Embryonic facial prominence (tissue), 1 donor: ENCODE measurements around the gene ACOXL.
"Not testable (repeated sequence)": the region's sequence is repeated elsewhere in the genome, so short reads cannot be mapped to it uniquely, and the experiment has no call there.

Source experiments
- DNase-seq: peaks from one replicate; pipeline ENCODE4 v3.0.0-alpha.2; 2016; ENCODE audit errors: extremely low spot score

Gene ACOXL

DNA sequence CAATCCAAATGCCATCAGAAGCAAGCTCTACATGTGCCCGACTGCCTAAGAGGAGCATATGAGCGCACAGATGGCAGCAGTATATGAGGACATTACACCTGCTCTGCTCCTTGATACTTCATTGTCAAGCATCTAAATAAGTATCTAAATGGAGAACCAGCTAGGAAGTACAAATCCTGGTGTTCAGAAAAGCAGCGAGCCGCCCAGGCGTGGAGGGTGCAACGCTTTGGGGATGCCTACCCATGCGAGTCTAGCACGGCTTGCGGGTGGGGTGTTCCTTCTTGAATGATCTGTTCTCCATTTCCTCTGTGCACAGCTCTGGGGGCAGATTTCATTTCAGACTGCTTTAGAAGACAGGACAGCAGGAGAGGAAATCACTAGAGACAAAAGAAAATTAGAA lies 325.3 kb downstream of the ACOXL start:
- no peak for DNase-seq

DNA sequence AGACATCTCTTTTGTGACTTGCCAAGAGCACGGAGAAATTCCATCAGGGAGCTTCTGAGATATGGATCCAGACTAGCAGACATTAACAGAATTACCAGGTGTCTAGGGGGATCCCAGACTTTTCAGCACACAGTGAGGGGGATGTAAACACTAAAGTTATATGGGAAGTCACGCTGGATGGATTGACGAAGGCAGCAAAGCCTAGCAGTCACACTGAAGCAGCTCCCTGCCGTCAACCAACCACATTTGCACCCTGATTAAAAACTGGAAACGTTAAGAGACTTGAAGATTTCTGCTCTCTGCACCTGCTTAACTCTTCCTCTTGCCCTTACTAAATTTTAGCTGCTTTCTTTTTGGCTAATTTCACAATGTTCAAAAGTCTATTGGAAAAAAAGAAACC lies 325.9 kb downstream of the ACOXL start:
- DNase-seq, result no peak

DNA sequence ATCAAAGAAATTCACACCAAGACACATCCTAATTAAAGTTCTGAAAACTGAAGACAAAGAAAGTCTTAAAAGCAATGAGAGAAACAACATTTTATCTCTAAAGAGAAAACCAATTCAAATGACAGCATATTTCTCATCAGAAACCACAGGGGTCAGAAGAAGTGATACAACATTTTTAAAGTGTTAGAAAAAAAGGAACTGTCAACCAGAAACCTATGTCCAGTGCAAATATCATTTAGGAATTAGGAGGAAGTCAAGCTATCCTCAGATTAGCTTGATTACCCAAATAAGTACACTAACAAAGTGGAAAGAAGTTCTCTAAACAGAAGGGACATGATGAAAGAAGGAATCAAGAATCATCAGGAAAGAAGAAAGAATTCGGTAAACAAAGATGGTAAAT lies 328.8 kb downstream of the ACOXL start:
- no peak for DNase-seq

DNA sequence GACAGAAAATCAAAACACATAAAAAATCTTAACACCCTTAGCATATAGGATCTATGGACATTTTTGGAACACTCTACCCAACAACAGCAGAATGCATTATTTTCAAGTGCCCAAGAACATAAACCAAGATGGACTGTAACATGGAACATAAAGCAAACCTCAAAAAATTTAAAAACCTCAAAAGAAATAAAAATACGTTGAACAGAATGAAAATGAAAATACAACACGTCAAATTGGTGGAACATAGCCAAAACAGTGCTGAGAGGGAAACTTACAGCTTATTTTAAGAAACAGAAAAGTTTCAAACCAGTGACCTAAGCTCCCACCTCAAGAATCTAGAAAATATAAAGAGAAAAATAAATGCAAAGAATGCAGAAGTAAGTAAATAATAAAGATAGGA lies 330.0 kb downstream of the ACOXL start:
- DNase-seq, result no peak

DNA sequence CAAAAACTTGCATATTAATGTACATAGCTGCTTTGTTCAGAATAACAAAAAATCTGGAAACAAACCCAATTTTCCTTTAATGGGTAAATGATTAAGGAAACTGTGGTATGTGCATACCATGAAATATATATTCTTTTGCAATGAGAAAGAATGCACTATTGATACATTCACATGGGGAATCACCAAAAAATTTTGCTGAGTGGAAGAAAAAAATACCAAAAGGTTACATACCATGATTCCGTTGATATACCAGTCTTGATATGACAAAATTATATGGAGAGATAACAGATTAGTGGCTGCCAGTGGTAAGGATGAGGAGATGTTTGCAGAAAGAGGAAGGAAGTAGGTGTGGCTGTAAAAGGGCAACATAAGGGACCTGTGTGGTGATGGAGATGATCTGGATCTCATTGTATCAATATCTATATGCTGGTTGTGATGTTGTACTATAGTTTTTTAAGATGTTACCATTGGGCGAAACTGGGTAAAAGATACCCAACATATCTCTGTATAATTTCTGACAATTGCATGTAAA lies 333.8 kb downstream of the ACOXL start:
- no peak for DNase-seq

DNA sequence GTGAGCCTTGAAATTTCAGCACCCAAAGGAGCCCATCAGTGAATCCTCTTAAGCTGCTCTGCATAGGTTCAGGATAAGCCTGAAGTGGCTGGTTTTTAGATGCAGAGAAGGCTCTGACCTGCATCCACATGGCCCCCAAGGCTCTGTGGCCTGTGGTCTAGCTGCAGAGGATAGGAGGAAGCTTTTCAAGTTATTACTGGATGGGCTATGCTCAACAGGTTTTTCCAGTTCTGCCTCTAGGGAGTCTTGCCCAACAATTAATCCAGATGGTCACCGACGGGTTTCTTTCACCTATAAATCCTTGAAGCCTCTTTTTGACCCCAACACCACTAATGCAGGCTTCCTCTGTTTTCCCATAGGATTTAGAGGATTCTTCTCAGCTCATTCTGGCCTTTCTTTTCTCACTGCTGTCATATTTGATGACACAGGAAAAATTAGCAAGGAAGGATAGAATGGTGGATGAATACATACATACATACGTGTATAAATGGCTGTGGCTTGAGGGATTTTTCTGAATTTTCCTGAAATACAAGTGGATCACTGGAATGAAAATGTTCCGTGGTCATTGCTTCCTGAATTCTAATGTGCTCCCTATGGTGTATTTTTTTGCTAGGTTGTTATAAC lies 336.2 kb downstream of the ACOXL start:
- no peak for DNase-seq

DNA sequence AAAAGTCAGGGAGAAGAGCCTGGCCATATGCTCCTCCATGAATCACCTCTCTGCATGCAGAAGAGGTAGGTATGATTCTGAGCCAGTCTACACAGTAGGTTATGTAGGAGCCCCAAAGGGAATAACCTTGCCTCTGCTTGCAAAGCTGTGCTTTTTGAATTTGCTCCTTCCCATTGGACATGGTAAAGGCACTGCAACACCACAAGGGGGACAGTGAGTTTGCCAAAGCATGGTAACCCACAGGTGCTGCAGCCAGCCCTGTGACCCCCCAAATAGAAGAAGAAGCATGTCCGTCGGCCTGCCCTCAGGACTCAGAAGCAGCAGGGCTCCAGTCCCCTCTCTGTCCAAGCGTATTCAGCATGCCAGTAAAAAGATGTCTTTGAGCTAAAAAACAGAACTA lies 337.3 kb downstream of the ACOXL start:
- DNase-seq, result no peak

DNA sequence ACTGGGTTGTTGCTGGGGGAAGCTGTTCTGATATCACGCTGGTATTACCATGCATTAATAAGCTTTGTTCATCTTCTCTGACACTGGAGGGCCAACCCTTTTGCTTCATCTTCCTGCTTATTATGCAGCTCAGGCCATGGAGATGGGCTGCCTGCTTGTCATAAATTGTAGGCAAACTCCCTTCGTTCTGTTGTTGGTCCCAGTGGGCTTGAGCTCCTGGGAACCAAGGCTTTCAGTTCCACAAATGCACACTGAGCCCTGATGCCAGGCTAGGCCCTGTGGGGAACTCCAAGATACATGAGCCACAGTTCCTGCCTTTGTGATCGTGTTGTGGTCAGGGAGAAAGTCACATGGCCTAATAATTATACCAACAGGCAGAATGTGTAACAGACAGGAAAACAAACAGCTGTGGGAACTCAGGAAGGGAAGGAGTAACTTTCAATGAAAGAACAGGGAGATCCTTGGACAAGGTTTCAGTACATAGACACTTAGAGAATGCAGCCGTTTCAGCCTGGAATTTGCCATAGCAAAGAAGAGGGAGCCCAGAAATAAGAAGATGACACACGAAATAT lies 339.3 kb downstream of the ACOXL start:
- no peak for DNase-seq

DNA sequence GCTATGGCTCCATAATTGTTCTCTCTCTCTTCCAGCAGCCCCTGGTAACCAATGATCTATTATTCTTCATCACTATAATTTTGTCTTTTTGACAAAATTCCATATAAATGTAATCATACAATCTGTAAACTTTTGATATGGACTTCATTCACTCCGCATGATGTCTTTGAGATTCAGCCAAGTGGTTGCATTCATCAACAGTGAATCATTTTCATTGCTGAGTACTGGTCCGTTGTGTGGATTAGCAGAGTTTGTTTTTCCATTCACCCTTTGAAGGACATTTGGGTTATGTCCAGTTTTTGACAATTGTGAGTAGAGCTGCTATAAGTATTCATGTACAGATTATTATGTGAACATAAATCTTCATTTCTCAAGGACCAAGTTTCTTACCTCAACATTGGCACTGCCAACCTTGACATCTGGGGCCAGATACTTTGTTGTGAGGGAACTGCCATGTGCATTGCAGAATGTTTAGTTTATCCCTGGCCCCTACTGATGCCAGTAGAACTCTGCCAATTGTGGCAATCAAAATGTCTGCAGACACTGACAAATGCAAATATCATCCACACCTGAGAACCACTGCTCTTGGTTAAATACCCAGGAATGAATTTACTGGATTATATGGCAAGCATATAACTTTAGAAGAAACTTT lies 340.0 kb downstream of the ACOXL start:
- no peak for DNase-seq

DNA sequence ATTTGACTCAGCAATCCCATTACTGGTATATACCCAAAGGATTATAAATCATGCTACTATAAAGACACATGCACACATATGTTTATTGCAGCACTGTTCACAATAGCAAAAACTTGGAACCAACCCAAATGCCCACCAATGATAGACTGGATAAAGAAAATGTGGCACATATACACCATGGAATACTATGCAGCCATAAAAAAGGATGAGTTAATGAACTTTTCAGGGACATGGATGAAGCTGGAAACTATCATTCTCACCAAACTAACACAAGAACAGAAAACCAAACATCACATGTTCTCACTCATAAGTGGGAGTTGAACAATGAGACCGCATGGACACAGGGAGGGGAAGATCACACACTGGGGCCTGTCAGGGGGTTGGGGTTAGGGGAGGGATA lies 350.3 kb downstream of the ACOXL start:
- not testable (repeated sequence) for DNase-seq

DNA sequence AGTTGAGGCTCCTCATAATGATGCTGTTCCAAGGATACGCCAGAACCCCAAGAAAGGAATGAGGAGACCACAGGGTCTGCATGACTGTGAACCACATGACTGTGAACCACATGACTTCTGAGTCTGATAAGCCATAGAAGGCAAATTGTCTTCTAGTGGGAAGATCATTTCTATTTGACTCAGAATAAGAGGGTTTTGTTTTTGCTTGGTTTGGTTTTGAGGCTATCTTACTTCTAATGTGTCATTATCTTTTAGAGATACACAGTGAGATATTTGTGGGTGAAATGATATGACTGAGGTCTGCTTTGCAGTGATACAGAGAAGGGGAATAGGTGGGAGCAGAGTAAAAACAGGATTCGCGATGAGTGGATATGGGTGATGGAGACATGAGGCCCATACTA lies 359.4 kb downstream of the ACOXL start:
- DNase-seq, result no peak

DNA sequence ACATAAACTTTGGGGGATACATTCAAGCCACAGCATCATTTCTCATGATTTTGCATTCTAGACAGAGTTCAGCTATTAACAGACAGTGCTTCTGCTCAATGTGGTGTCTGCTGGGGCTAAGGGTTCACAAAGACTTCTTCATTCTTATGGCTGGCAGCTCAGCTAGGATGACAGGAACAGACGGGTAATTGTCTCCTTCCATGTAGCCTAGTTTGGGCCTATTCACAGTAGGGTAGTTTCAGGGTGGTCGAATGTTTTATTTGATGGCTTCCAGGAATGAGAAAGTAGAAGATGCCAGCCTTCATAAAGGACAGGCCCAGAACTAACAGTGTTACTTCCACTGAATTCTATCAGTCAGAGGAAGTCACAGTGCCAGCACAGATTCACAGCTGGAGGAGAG lies 362.3 kb downstream of the ACOXL start:
- no peak for DNase-seq

DNA sequence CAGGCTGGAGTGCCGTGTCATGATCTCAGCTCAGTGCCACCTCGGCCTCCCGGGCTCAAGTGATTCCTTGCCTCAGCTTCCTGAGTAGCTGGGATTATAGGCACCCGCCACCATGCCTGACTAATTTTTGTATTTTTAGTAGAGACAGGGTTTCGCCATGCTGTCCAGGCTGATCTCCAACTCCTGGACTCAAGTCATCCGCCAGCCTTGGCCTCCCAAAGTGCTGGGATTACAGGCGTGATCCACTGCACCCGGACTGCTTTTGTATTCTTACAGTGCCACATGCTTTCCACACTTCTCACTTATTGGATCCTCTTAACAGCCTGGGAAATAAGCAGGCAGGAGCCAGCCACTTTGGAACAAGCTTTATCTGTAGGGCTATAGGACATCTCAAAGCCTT lies 363.1 kb downstream of the ACOXL start:
- DNase-seq, result no peak

DNA sequence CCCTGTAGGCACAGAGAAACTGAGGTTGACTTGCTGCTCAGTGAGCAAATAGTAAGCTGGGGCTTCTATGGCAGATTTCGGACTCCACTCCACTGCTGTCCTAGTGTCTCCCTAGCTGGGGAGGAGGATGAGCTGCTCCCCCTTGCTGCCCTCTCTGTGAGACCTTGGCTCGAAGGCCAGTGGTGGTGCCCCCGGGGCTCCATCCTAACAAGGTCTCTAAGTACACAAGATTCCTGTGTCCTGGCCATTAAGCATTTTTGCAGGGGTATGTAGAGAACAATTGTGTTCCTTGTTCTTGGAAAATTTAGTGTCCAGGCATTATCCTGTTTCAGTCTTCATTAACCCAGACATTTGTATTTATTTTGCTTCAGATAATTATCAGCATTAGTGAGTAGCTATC lies 367.0 kb downstream of the ACOXL start:
- DNase-seq, result no peak

DNA sequence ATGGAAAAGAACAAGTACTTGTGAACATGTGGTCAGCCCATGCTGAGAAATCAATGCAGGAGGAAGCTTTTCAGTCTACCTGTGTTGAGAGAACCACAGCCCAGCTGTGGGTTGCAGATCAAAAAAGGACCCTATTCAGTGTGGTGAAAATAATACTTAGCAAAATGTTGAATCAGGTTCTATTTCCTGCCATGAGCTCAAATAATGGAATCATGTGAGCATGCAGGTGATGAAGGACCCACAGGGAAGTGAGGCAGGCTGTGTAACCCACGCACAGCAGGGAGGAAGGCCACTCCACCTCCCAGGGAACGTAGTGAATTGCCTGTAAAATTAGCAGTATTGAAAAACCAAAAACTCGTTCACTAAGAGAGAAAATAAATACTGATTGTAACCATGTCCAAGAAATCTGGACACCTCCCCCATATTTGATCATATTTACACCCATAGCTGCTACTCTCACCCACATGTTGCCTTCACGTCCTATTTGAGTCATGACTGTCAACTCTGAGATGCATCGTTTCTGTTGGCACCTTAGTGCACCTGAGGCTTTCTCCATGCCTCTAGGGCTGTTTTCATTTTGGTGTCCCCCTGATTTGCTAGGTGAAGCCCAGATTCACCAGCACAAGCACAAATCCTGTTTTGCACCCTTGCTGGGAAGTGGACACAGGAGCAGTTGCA lies 367.9 kb downstream of the ACOXL start:
- DNase-seq, result no peak

DNA sequence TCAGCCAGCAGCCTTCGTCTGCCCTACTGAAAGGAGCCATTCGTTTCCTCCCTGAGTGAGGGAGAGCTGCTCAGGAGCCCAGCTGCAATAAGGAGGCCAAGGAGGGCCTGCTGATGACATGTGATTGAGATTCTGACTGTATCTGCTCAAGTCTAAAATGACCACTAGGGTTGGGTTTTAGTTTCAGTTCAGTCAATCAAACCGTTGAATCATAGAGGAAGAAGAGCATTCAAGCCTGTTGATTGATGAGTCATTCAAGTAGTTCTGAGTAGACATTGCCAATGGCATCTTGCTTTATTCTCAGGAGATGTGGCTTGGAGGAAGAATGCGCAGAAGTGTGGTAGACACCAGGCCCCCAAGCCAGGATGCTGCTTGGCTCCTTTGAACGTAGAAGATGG lies 368.4 kb downstream of the ACOXL start:
- no peak for DNase-seq

DNA sequence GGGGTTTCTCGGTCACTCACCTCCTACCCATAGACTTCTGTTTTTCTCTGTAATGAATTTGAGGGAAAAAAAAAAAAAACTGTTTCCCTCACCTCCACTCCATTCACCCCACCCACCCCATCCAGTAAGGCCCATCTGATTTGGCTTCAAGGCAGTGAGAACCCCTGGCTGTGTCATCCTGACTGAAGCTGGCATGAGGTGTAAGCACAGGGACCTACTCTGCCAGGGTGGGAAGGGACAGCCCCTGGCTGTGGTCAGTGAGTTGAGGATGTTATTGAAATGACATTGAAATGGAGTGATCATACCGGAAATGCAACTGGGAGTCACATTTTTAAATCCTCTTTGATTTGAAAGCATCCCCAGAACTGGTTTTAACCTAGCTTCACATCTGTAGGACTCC lies 369.2 kb downstream of the ACOXL start:
- no peak for DNase-seq

DNA sequence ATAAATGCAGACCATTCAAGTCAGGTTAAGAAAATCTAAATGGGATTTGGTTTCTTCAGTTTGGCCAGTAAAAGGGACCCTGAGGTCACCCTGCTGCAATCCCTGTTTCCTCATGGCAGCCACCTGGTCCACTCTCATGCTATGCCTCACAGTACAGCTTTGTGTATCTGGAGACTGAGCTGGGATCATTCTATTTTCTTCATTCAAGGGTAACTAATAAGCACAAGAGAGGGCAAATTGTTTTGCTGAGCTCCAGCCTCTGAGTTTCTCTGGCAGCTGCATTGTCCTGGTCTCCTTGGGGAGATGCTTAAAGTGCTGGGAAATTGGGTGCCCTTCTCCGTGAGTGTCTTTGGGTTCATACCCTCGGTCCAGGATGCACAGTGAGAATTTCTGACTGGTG lies 369.8 kb downstream of the ACOXL start:
- no peak for DNase-seq

DNA sequence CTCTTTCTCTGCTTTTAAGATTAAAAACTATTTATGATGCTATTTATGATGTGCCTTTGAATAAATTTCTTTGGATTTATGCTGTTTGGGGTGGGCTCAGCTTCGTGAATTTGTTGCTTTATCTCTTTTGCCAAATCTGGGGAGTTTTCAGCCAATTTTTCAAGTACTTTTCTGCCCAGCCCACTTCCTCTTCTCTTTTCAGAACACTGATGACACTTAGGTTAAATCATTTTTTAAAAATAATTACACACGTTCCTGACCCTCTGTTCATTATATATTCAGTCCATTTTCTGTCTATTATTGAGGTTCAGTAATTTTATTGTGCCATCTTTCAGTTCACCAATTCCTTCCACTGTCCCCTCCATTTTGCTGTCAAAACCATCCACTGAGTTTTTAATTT lies 373.6 kb downstream of the ACOXL start:
- DNase-seq, result no peak

DNA sequence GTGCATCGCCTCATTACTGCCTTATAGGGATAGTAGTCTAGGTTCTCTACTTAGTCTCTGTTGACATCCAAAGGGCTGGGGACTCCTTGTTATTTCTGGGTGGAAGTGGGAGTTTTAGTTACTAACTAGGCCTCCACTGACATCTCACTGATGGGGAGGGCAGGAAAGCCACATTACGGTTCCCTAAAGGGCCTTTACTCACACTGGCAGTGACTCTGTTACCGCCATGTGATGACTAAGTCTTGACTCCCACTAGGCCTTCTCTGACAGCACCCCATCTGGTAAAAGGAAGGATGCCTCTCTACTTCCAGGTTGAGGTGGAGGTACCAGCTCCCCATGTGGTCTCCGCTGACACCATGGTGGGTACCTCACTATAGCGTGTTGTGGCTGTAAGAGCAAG lies 374.3 kb downstream of the ACOXL start:
- no peak for DNase-seq

DNA sequence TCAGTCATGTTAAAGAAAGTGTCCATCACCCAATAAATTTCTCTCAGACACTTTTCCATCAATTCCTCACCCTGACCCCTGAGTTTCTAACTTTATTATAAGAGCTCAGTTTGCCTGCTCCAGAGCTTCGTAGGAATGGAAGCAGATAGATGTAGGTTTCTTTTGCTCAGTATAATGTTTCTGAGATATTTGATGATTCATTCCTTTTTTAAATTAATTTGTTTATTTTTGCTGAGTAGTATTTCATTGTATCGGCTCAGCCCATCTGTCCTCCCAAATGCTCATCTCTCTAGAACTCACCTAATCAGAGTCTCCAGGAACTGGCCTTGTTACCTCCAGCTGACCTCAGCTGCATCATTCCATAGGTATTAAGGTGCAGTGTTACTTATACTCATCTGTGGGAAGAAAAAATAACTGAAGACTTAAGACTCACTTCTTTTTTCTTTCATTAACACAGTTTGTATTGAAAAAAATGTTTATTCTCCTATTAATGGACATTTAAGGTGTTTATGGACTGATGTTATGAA lies 376.4 kb downstream of the ACOXL start:
- DNase-seq, result no peak

DNA sequence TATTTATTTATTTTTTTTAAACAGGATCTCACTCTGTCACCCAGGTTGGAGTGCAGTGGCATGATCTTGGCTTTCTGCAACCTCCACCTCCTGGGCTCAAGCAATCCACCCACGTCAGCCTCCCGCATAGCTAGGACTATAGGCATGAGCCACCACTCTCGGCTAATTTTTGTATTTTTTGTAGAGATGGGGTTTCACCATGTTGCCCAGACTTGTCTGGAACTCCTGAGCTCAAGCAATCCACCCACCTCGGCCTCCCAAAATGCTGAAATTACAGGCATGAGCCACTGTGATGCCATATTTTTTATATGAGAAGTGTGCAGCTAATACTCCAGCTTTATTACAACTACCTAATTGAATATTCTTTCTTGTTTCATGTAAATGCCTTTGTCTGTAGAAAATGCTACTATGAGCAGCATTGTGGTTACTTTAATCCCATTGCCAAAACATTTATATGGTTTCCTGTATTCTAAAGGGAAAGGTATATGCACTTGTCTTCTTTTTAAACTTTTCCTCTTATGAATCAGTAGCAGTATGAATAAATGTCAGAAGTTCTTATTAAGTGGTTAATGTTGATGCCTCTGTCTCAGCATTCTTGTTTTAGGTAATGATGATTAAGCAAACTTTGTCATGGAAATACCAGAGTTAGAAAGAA lies 378.9 kb downstream of the ACOXL start:
- no peak for DNase-seq
